HCT116 (cell line): ENCODE results near the gene CDR2L. TPM values are rescaled to one million over a fixed set of nuclear protein-coding genes. Genes with fewer than 3 reads are reported as not detected.

Experiments used
- ATAC-seq: fragments of 200-7000 bp; cut with Tn5 transposase; 2 replicates; pipeline ENCODE4 v1.9.1; 2020; ENCODE audit warnings: mild to moderate bottlenecking, moderate library complexity
- BruUV-seq: library from RNA; stranded (reverse); fragments of 400-500 nt; replicated peaks from 2 replicates; lab custom pipeline; 2021; lab: Mats Ljungman, UMichigan
- CTCF ChIA-PET: fragments of 300-600 bp; sonication (Branson Sonifier 250); formaldehyde crosslinking; loops from one replicate; lab custom pipeline; 2021; ENCODE audit warnings: antibody characterized with exemption; lab: Charles Lee
- POLR2A ChIA-PET: fragments of 300-600, 350-600 bp; sonication (Branson Sonifier 250); formaldehyde crosslinking; loops from one replicate; lab custom pipeline; 2021; ENCODE audit warnings: antibody characterized with exemption; lab: Charles Lee
- RAD21 ChIA-PET, 2 experiments: fragments of 300-600 bp; sonication (Branson Sonifier 250); formaldehyde crosslinking; loops; one replicate each; lab custom pipeline; 2023; ENCODE audit warnings: low total read pairs in 2 of 2; ENCODE audit not compliant: uncharacterized antibody in 2 of 2, unreplicated experiment in 2 of 2, low non-redundant PET in 1 of 2; lab: Charles Lee
- DNase-seq: peaks from one replicate; pipeline ENCODE4 v3.0.0-alpha.2; 2010; ENCODE audit warnings: low read depth, low spot score
- H2AFZ ChIP-seq: fragments of 200-600 bp; shearing (Covaris generic), sonication (generic); 2 replicates; pipeline ENCODE4 v1.6.1; 2017; ENCODE audit warnings: low read depth, mixed run types, mixed read lengths, antibody characterized with exemption, low read length; ENCODE audit not compliant: poor library complexity, severe bottlenecking
- H3K27ac ChIP-seq: 2 replicates; pipeline ENCODE4 v1.5.1; 2012; ENCODE audit warnings: low read depth, low read length
- H3K27me3 ChIP-seq: fragments of 200-600 bp; sonication (generic); 2 replicates; pipeline ENCODE4 v1.6.1; 2016; ENCODE audit warnings: mixed run types, low read length, mixed read lengths; ENCODE audit not compliant: insufficient read depth
- H3K36me3 ChIP-seq, 2 experiments: fragments of 200-500 bp in 1 of 2; fragments of 200-600 bp in 1 of 2; sonication (Bioruptor generic) in 1 of 2; sonication (generic) in 1 of 2; 2 replicates each; pipeline versions ENCODE4 v1.5.1 to v1.6.1; 2014 to 2016; ENCODE audit warnings: low read length in 2 of 2, inconsistent platforms in 1 of 2, mixed read lengths in 1 of 2, mixed run types in 1 of 2; ENCODE audit not compliant: insufficient read depth in 2 of 2, control insufficient read depth in 1 of 2
- H3K4me1 ChIP-seq, 2 experiments: fragments of 200-600 bp in 1 of 2; sonication (generic) in 1 of 2; 2 replicates each; pipeline versions ENCODE4 v1.5.1 to v1.6.1; 2012 to 2017; ENCODE audit warnings: low read length in 2 of 2, inconsistent platforms in 1 of 2, mild to moderate bottlenecking in 1 of 2, mixed read lengths in 1 of 2, mixed run types in 1 of 2, moderate library complexity in 1 of 2; ENCODE audit not compliant: insufficient read depth in 2 of 2, control insufficient read depth in 1 of 2
- H3K4me2 ChIP-seq: fragments of 200-600 bp; sonication (generic); 2 replicates; pipeline ENCODE4 v1.6.1; 2017; ENCODE audit warnings: mixed run types, low read length, mixed read lengths
- H3K4me3 ChIP-seq, 2 experiments: fragments of 200-600 bp in 1 of 2; sonication (generic) in 1 of 2; replicated peaks in 1 of 2; 2 replicates each; pipeline ENCODE4 v1.5.1; 2011 to 2016; ENCODE audit warnings: low read length in 2 of 2, control low read depth in 1 of 2, low read depth in 1 of 2, mild to moderate bottlenecking in 1 of 2, mixed read lengths in 1 of 2, mixed run types in 1 of 2
- H3K79me2 ChIP-seq: fragments of 200-600 bp; sonication (generic); 2 replicates; pipeline ENCODE4 v1.6.1; 2017; ENCODE audit warnings: mild to moderate bottlenecking, mixed run types, low read length, moderate library complexity, mixed read lengths; ENCODE audit not compliant: insufficient read depth
- H3K9ac ChIP-seq: fragments of 200-600 bp; sonication (generic); 2 replicates; pipeline ENCODE4 v1.6.1; 2016; ENCODE audit warnings: low read length, mixed read lengths
- H3K9me2 ChIP-seq: fragments of 200-600 bp; sonication (generic), shearing (Covaris generic); 2 replicates; pipeline ENCODE4 v1.6.1; 2017; ENCODE audit warnings: mixed run types, mild to moderate bottlenecking, moderate library complexity; ENCODE audit not compliant: insufficient read depth
- H3K9me3 ChIP-seq, 2 experiments: fragments of 200-500 bp in 1 of 2; fragments of 200-600 bp in 1 of 2; sonication (Bioruptor generic) in 1 of 2; sonication (generic) in 1 of 2; 2 replicates each; pipeline ENCODE4 v1.6.1; 2014 to 2017; ENCODE audit warnings: low read length in 2 of 2, mixed read lengths in 2 of 2, inconsistent platforms in 1 of 2, low read depth in 1 of 2, mild to moderate bottlenecking in 1 of 2, mixed run types in 1 of 2, moderate library complexity in 1 of 2; ENCODE audit not compliant: control insufficient read depth in 1 of 2, insufficient read depth in 1 of 2
- H4K20me1 ChIP-seq: fragments of 200-600 bp; sonication (generic), shearing (Covaris generic); 2 replicates; pipeline ENCODE4 v1.6.1; 2017; ENCODE audit warnings: mixed run types, mild to moderate bottlenecking, moderate library complexity; ENCODE audit not compliant: insufficient read depth
- CBX3 ChIP-seq: IDR thresholded peaks from 2 replicates; pipeline ENCODE4 v1.6.1; 2012; ENCODE audit warnings: low read depth
- EGR1 ChIP-seq: IDR thresholded peaks from 2 replicates; pipeline ENCODE4 v1.6.1; 2012; ENCODE audit warnings: low read depth
- ELF1 ChIP-seq: IDR thresholded peaks from 2 replicates; pipeline ENCODE4 v1.6.1; 2012; ENCODE audit warnings: low read depth, borderline replicate concordance
- EZH2 ChIP-seq: fragments of 200-600 bp; sonication (generic); IDR thresholded peaks from 2 replicates; pipeline ENCODE4 v1.6.1; 2017; ENCODE audit warnings: antibody characterized with exemption, mixed run types
- FOSL1 ChIP-seq: IDR thresholded peaks from 2 replicates; pipeline ENCODE4 v1.6.1; 2012; ENCODE audit warnings: low read depth
- JUND ChIP-seq: IDR thresholded peaks from 2 replicates; pipeline ENCODE4 v1.6.1; 2012
- MAX ChIP-seq: IDR thresholded peaks from 2 replicates; pipeline ENCODE4 v1.6.1; 2012
- POLR2A ChIP-seq: IDR thresholded peaks from 2 replicates; pipeline ENCODE4 v1.7.0; 2011; ENCODE audit warnings: borderline replicate concordance; ENCODE audit not compliant: insufficient read depth, insufficient read length; ENCODE audit errors: extremely low read depth
- POLR2AphosphoS5 ChIP-seq: IDR thresholded peaks from 2 replicates; pipeline ENCODE4 v1.6.1; 2011; ENCODE audit warnings: mild to moderate bottlenecking, low read depth, low read length, moderate library complexity
- SIN3A ChIP-seq: IDR thresholded peaks from 2 replicates; pipeline ENCODE4 v1.6.1; 2012; ENCODE audit warnings: low read depth
- SP1 ChIP-seq: IDR thresholded peaks from 2 replicates; pipeline ENCODE4 v1.6.1; 2012; ENCODE audit warnings: low read depth
- SRF ChIP-seq: IDR thresholded peaks from 2 replicates; pipeline ENCODE4 v1.6.1; 2012; ENCODE audit warnings: low read depth
- YY1 ChIP-seq: IDR thresholded peaks from 2 replicates; pipeline ENCODE4 v1.6.1; 2011; ENCODE audit warnings: low read length, low read depth, moderate library complexity, mild to moderate bottlenecking; ENCODE audit not compliant: insufficient replicate concordance; ENCODE audit errors: extremely low read depth
- ZFX ChIP-seq: fragments of 450-650 bp; IDR thresholded peaks from 2 replicates; pipeline ENCODE4 v1.6.1; 2017
- intact Hi-C: fragments of 100-400 bp; cut with micrococcal nuclease; formaldehyde crosslinking; loops from 2 replicates; pipeline ENCODE4 v1.10.0; 2022
- total RNA-seq: library from RNA; stranded (reverse); gene quantifications from one replicate; pipeline ENCODE4 v1.2.1, GENCODE V29; 2021; ENCODE audit not compliant: unreplicated experiment
- TF ChIP-seq, protein P1 (sequence below): IDR thresholded peaks from 2 replicates; pipeline ENCODE4 v1.6.1; 2011; ENCODE audit warnings: mild to moderate bottlenecking, low read length, moderate library complexity; ENCODE audit not compliant: insufficient replicate concordance; ENCODE audit errors: extremely low read depth
- TF ChIP-seq, protein P2 (sequence below): IDR thresholded peaks from 2 replicates; pipeline ENCODE4 v1.6.1; 2012; ENCODE audit warnings: low read depth
- TF ChIP-seq, protein P3 (sequence below), 3 experiments: fragments of 200-600 bp in 1 of 3; sonication (generic) in 1 of 3; IDR thresholded peaks in 2 of 3; conservative IDR thresholded peaks in 1 of 3; 2 replicates each; pipeline ENCODE4 v1.5.1; 2012 to 2017; ENCODE audit warnings: low read depth in 2 of 3, low read length in 2 of 3, antibody characterized with exemption in 1 of 3, borderline replicate concordance in 1 of 3, control low read depth in 1 of 3, mild to moderate bottlenecking in 1 of 3, mixed read lengths in 1 of 3, mixed run types in 1 of 3, moderate library complexity in 1 of 3; ENCODE audit not compliant: insufficient read depth in 1 of 3
- TF ChIP-seq, protein P4 (sequence below): IDR thresholded peaks from 2 replicates; pipeline ENCODE4 v1.6.1; 2012

The CDR2L gene
- total RNA-seq, 1 experiment from 2014 or later, result 26.5 TPM

DNA sequence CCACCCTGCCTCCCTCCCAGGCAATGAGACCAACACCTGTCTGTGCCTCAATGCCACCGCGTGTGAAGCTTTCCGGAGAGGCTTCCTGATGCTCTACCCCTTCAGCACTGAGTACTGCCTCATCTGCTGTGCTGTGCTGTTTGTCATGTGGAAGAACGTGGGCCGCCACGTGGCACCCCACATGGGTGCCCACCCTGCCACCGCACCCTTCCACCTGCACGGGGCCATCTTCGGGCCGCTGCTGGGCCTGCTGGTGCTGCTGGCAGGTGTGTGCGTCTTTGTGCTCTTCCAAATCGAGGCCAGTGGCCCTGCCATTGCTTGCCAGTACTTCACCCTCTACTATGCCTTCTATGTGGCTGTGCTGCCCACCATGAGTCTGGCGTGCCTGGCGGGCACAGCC is 40.8 kb upstream of the CDR2L start:
- Histone ChIP-seq H4K20me1 (no peaks in the 10 kb centered on the region), H3K27ac (no peak overlapping the region), H3K79me2 (no peaks in the 10 kb centered on the region), H3K4me3 (no peak overlapping the region), H3K36me3 (no peaks in the 10 kb centered on the region), H3K9ac (no peak overlapping the region), H3K4me2 (no peak overlapping the region), H3K9me3 (no peaks in the 10 kb centered on the region), H3K9me2 (no peaks in the 10 kb centered on the region), H2AFZ (no peak overlapping the region), H3K4me1 (peaks cover 12 to 26% of the 10 kb centered on the region in 2 experiments), H3K27me3 (no peaks in the 10 kb centered on the region)
- intact Hi-C loops, result no loop called here
- no peak for ATAC-seq
- TF ChIP-seq, protein P1, sequence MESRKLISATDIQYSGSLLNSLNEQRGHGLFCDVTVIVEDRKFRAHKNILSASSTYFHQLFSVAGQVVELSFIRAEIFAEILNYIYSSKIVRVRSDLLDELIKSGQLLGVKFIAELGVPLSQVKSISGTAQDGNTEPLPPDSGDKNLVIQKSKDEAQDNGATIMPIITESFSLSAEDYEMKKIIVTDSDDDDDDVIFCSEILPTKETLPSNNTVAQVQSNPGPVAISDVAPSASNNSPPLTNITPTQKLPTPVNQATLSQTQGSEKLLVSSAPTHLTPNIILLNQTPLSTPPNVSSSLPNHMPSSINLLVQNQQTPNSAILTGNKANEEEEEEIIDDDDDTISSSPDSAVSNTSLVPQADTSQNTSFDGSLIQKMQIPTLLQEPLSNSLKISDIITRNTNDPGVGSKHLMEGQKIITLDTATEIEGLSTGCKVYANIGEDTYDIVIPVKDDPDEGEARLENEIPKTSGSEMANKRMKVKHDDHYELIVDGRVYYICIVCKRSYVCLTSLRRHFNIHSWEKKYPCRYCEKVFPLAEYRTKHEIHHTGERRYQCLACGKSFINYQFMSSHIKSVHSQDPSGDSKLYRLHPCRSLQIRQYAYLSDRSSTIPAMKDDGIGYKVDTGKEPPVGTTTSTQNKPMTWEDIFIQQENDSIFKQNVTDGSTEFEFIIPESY, result no peak
- TF ChIP-seq, protein P2, sequence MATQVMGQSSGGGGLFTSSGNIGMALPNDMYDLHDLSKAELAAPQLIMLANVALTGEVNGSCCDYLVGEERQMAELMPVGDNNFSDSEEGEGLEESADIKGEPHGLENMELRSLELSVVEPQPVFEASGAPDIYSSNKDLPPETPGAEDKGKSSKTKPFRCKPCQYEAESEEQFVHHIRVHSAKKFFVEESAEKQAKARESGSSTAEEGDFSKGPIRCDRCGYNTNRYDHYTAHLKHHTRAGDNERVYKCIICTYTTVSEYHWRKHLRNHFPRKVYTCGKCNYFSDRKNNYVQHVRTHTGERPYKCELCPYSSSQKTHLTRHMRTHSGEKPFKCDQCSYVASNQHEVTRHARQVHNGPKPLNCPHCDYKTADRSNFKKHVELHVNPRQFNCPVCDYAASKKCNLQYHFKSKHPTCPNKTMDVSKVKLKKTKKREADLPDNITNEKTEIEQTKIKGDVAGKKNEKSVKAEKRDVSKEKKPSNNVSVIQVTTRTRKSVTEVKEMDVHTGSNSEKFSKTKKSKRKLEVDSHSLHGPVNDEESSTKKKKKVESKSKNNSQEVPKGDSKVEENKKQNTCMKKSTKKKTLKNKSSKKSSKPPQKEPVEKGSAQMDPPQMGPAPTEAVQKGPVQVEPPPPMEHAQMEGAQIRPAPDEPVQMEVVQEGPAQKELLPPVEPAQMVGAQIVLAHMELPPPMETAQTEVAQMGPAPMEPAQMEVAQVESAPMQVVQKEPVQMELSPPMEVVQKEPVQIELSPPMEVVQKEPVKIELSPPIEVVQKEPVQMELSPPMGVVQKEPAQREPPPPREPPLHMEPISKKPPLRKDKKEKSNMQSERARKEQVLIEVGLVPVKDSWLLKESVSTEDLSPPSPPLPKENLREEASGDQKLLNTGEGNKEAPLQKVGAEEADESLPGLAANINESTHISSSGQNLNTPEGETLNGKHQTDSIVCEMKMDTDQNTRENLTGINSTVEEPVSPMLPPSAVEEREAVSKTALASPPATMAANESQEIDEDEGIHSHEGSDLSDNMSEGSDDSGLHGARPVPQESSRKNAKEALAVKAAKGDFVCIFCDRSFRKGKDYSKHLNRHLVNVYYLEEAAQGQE, result no peak
- TF ChIP-seq EZH2, result no peak
- no peak for TF ChIP-seq JUND
- no peak for TF ChIP-seq FOSL1
- TF ChIP-seq, protein P3, sequence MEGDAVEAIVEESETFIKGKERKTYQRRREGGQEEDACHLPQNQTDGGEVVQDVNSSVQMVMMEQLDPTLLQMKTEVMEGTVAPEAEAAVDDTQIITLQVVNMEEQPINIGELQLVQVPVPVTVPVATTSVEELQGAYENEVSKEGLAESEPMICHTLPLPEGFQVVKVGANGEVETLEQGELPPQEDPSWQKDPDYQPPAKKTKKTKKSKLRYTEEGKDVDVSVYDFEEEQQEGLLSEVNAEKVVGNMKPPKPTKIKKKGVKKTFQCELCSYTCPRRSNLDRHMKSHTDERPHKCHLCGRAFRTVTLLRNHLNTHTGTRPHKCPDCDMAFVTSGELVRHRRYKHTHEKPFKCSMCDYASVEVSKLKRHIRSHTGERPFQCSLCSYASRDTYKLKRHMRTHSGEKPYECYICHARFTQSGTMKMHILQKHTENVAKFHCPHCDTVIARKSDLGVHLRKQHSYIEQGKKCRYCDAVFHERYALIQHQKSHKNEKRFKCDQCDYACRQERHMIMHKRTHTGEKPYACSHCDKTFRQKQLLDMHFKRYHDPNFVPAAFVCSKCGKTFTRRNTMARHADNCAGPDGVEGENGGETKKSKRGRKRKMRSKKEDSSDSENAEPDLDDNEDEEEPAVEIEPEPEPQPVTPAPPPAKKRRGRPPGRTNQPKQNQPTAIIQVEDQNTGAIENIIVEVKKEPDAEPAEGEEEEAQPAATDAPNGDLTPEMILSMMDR (IDR thresholded peaks at IDR 0.05 in 2 of 3, conservative IDR thresholded peaks at IDR 0.05 in 1 of 3; ENCODE audit: borderline replicate concordance in 1 of 3, insufficient read depth in 1 of 3, low read depth in 2 of 3, low read length in 2 of 3), result no peak
- TF ChIP-seq EGR1, result no peak
- TF ChIP-seq, protein P4, sequence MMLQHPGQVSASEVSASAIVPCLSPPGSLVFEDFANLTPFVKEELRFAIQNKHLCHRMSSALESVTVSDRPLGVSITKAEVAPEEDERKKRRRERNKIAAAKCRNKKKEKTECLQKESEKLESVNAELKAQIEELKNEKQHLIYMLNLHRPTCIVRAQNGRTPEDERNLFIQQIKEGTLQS, result no peak
- TF ChIP-seq POLR2AphosphoS5, result no peak
- TF ChIP-seq CBX3, result no peak
- no peak for TF ChIP-seq SRF
- no peak for TF ChIP-seq ELF1
- TF ChIP-seq POLR2A, result no peak
- TF ChIP-seq SIN3A, result no peak
- no peak for TF ChIP-seq MAX
- TF ChIP-seq YY1, result no peak
- no peak for TF ChIP-seq SP1
- TF ChIP-seq ZFX, result no peak
- ChIA-PET POLR2A (interaction anchor here (1.0 kb wide), 1 partner anchor 33 kb away, joined by 3 read pairs; no protein-coding TSS in a partner anchor), CTCF (interaction anchor here (1.4 kb wide), 1 partner anchor 12 kb away, joined by 4 read pairs; no protein-coding TSS in a partner anchor), RAD21 (no interaction called here)
- no TSS peak for BruUV-seq
- DNase-seq, result no peak
